ENCODE data around the gene BMPER.
A peak's percentile ranks its signal among the peaks of the same experiment; 100 is the strongest.

Gene BMPER

GRCh38 chr7:33888166-33888565 is 17.2 kb upstream of the BMPER start:
- no peaks in the 10 kb centered on the region for H3K4me1 ChIP-seq (ENCODE audit: control insufficient read depth in 2 of 2, insufficient read depth in 2 of 2, low read length in 2 of 2)
- no peaks in the 10 kb centered on the region for H3K27me3 ChIP-seq (ENCODE audit: control insufficient read depth in 2 of 2, insufficient read depth in 2 of 2, low read length in 2 of 2)
- no peaks in the 10 kb centered on the region for H3K36me3 ChIP-seq (ENCODE audit: control insufficient read depth in 2 of 2, insufficient read depth in 2 of 2, low read length in 2 of 2)
- H3K27ac ChIP-seq (ENCODE audit: low read depth in 2 of 2, low read length in 2 of 2) = no peak overlapping the region
- no peaks in the 10 kb centered on the region for H3K9me3 ChIP-seq (ENCODE audit: control insufficient read depth in 2 of 2, low read length in 2 of 2)
- no peak overlapping the region for H3K4me3 ChIP-seq (ENCODE audit: low read length in 2 of 2)
- no peak overlapping the region for H3K9ac ChIP-seq (ENCODE audit: low read depth in 1 of 2, low read length in 2 of 2)

GRCh38 chr7:33892945-33893344 is 12.4 kb upstream of the BMPER start:
- H3K36me3 ChIP-seq (ENCODE audit: control insufficient read depth in 2 of 2, insufficient read depth in 2 of 2, low read length in 2 of 2) = no peaks in the 10 kb centered on the region

GRCh38 chr7:33893377-33893776 is 12.0 kb upstream of the BMPER start:
- H3K4me3 ChIP-seq (ENCODE audit: low read length in 2 of 2) = no peak overlapping the region
- H3K4me1 ChIP-seq (ENCODE audit: control insufficient read depth in 2 of 2, insufficient read depth in 2 of 2, low read length in 2 of 2) = no peaks in the 10 kb centered on the region
- H3K9ac ChIP-seq (ENCODE audit: low read depth in 1 of 2, low read length in 2 of 2) = no peak overlapping the region
- peaks cover 0 to 6% of the 10 kb centered on the region in 2 donors for H3K27me3 ChIP-seq (ENCODE audit: control insufficient read depth in 2 of 2, insufficient read depth in 2 of 2, low read length in 2 of 2)
- H3K36me3 ChIP-seq (ENCODE audit: control insufficient read depth in 2 of 2, insufficient read depth in 2 of 2, low read length in 2 of 2) = no peaks in the 10 kb centered on the region
- H3K9me3 ChIP-seq (ENCODE audit: control insufficient read depth in 2 of 2, low read length in 2 of 2) = no peaks in the 10 kb centered on the region
- H3K27ac ChIP-seq (ENCODE audit: low read depth in 2 of 2, low read length in 2 of 2) = no peak overlapping the region

More at GRCh38 chr7:33892945-33893344, 12.4 kb upstream of the BMPER start:
- H3K27me3 ChIP-seq (ENCODE audit: control insufficient read depth in 2 of 2, insufficient read depth in 2 of 2, low read length in 2 of 2) = peaks cover 0 to 3% of the 10 kb centered on the region in 2 donors
- H3K4me3 ChIP-seq (ENCODE audit: low read length in 2 of 2) = no peak overlapping the region
- H3K9me3 ChIP-seq (ENCODE audit: control insufficient read depth in 2 of 2, low read length in 2 of 2) = no peaks in the 10 kb centered on the region
- H3K9ac ChIP-seq (ENCODE audit: low read depth in 1 of 2, low read length in 2 of 2) = no peak overlapping the region
- no peaks in the 10 kb centered on the region for H3K4me1 ChIP-seq (ENCODE audit: control insufficient read depth in 2 of 2, insufficient read depth in 2 of 2, low read length in 2 of 2)
- H3K27ac ChIP-seq (ENCODE audit: low read depth in 2 of 2, low read length in 2 of 2) = no peak overlapping the region

- Histone ChIP-seq H3K4me3 (ENCODE audit: low read length in 2 of 2) (no peak overlapping the region), H3K36me3 (ENCODE audit: control insufficient read depth in 2 of 2, insufficient read depth in 2 of 2, low read length in 2 of 2) (no peaks in the 10 kb centered on the region), H3K9ac (ENCODE audit: low read depth in 1 of 2, low read length in 2 of 2) (no peak overlapping the region), H3K27ac (ENCODE audit: low read depth in 2 of 2, low read length in 2 of 2) (no peak overlapping the region), H3K9me3 (ENCODE audit: control insufficient read depth in 2 of 2, low read length in 2 of 2) (no peaks in the 10 kb centered on the region), H3K4me1 (ENCODE audit: control insufficient read depth in 2 of 2, insufficient read depth in 2 of 2, low read length in 2 of 2) (no peaks in the 10 kb centered on the region), H3K27me3 (ENCODE audit: control insufficient read depth in 2 of 2, insufficient read depth in 2 of 2, low read length in 2 of 2) (peaks cover 6 to 9% of the 10 kb centered on the region in 2 donors)
These were observed 10.1 kb upstream of the BMPER start for GRCh38 chr7:33895025-33895804.

- Histone ChIP-seq H3K9ac (ENCODE audit: low read depth in 1 of 2, low read length in 2 of 2) (no peak overlapping the region), H3K9me3 (ENCODE audit: control insufficient read depth in 2 of 2, low read length in 2 of 2) (no peaks in the 10 kb centered on the region), H3K27me3 (ENCODE audit: control insufficient read depth in 2 of 2, insufficient read depth in 2 of 2, low read length in 2 of 2) (peaks cover 21 to 30% of the 10 kb centered on the region in 2 donors), H3K27ac (ENCODE audit: low read depth in 2 of 2, low read length in 2 of 2) (no peak overlapping the region), H3K36me3 (ENCODE audit: control insufficient read depth in 2 of 2, insufficient read depth in 2 of 2, low read length in 2 of 2) (no peaks in the 10 kb centered on the region), H3K4me1 (ENCODE audit: control insufficient read depth in 2 of 2, insufficient read depth in 2 of 2, low read length in 2 of 2) (peaks cover 7 to 13% of the 10 kb centered on the region in 2 donors), H3K4me3 (ENCODE audit: low read length in 2 of 2) (no peak overlapping the region)
These were observed 4.8 kb upstream of the BMPER start for GRCh38 chr7:33900501-33900900.

- H3K27me3 ChIP-seq (ENCODE audit: control insufficient read depth in 2 of 2, insufficient read depth in 2 of 2, low read length in 2 of 2) = peaks cover 21 to 34% of the 10 kb centered on the region in 2 donors
- peaks cover 7 to 13% of the 10 kb centered on the region in 2 donors for H3K4me1 ChIP-seq (ENCODE audit: control insufficient read depth in 2 of 2, insufficient read depth in 2 of 2, low read length in 2 of 2)
These were observed 4.1 kb upstream of the BMPER start for GRCh38 chr7:33901199-33901598.

GRCh38 chr7:33901847-33902246 is 3.5 kb upstream of the BMPER start:
- Histone ChIP-seq H3K9me3 (ENCODE audit: control insufficient read depth in 2 of 2, low read length in 2 of 2) (no peaks in the 10 kb centered on the region), H3K36me3 (ENCODE audit: control insufficient read depth in 2 of 2, insufficient read depth in 2 of 2, low read length in 2 of 2) (no peaks in the 10 kb centered on the region), H3K9ac (ENCODE audit: low read depth in 1 of 2, low read length in 2 of 2) (no peak overlapping the region), H3K27me3 (ENCODE audit: control insufficient read depth in 2 of 2, insufficient read depth in 2 of 2, low read length in 2 of 2) (peaks cover 24 to 35% of the 10 kb centered on the region in 2 donors), H3K27ac (ENCODE audit: low read depth in 2 of 2, low read length in 2 of 2) (no peak overlapping the region), H3K4me3 (ENCODE audit: low read length in 2 of 2) (no peak overlapping the region), H3K4me1 (ENCODE audit: control insufficient read depth in 2 of 2, insufficient read depth in 2 of 2, low read length in 2 of 2) (peaks cover 7 to 13% of the 10 kb centered on the region in 2 donors)

More at GRCh38 chr7:33901199-33901598, 4.1 kb upstream of the BMPER start:
- H3K9ac ChIP-seq (ENCODE audit: low read depth in 1 of 2, low read length in 2 of 2) = no peak overlapping the region
- no peaks in the 10 kb centered on the region for H3K9me3 ChIP-seq (ENCODE audit: control insufficient read depth in 2 of 2, low read length in 2 of 2)
- no peak overlapping the region for H3K27ac ChIP-seq (ENCODE audit: low read depth in 2 of 2, low read length in 2 of 2)
- H3K36me3 ChIP-seq (ENCODE audit: control insufficient read depth in 2 of 2, insufficient read depth in 2 of 2, low read length in 2 of 2) = no peaks in the 10 kb centered on the region
- H3K4me3 ChIP-seq (ENCODE audit: low read length in 2 of 2) = no peak overlapping the region

- Histone ChIP-seq H3K4me1 (ENCODE audit: control insufficient read depth in 2 of 2, insufficient read depth in 2 of 2, low read length in 2 of 2) (peaks cover 7 to 13% of the 10 kb centered on the region in 2 donors), H3K4me3 (ENCODE audit: low read length in 2 of 2) (no peak overlapping the region), H3K9me3 (ENCODE audit: control insufficient read depth in 2 of 2, low read length in 2 of 2) (no peaks in the 10 kb centered on the region), H3K27ac (ENCODE audit: low read depth in 2 of 2, low read length in 2 of 2) (no peak overlapping the region), H3K9ac (ENCODE audit: low read depth in 1 of 2, low read length in 2 of 2) (no peak overlapping the region), H3K36me3 (ENCODE audit: control insufficient read depth in 2 of 2, insufficient read depth in 2 of 2, low read length in 2 of 2) (no peaks in the 10 kb centered on the region), H3K27me3 (ENCODE audit: control insufficient read depth in 2 of 2, insufficient read depth in 2 of 2, low read length in 2 of 2) (peaks cover 26 to 41% of the 10 kb centered on the region in 2 donors)
These were observed 2.6 kb upstream of the BMPER start for GRCh38 chr7:33902746-33903145.

- Histone ChIP-seq H3K27ac (ENCODE audit: low read depth in 2 of 2, low read length in 2 of 2) (peak overlapping the region; percentile 26 to 41), H3K27me3 (ENCODE audit: control insufficient read depth in 2 of 2, insufficient read depth in 2 of 2, low read length in 2 of 2) (peaks cover 28 to 43% of the 10 kb centered on the region in 2 donors), H3K9me3 (ENCODE audit: control insufficient read depth in 2 of 2, low read length in 2 of 2) (no peaks in the 10 kb centered on the region), H3K4me3 (ENCODE audit: low read length in 2 of 2) (peak overlapping the region; percentile 64 to 66), H3K36me3 (ENCODE audit: control insufficient read depth in 2 of 2, insufficient read depth in 2 of 2, low read length in 2 of 2) (no peaks in the 10 kb centered on the region), H3K4me1 (ENCODE audit: control insufficient read depth in 2 of 2, insufficient read depth in 2 of 2, low read length in 2 of 2) (peaks cover 7 to 13% of the 10 kb centered on the region in 2 donors), H3K9ac (ENCODE audit: low read depth in 1 of 2, low read length in 2 of 2) (peak overlapping the region in 1 of 2 donors; percentile 58)
These were observed 1.3 kb upstream of the BMPER start for GRCh38 chr7:33903791-33904680.
